HG02610 (cell line): Measurements from ENCODE around the gene EIF4G3.
"Not testable (repeated sequence)": the region's sequence is repeated elsewhere in the genome, so short reads cannot be mapped to it uniquely, and the experiment has no call there.

Experiments
- ATAC-seq: cut with Tn5 transposase; IDR thresholded peaks from one replicate; pipeline ENCODE4 v1.9.1; 2021; ENCODE audit warnings: mild to moderate bottlenecking, moderate library complexity; ENCODE audit not compliant: unreplicated experiment

EIF4G3 gene

DNA sequence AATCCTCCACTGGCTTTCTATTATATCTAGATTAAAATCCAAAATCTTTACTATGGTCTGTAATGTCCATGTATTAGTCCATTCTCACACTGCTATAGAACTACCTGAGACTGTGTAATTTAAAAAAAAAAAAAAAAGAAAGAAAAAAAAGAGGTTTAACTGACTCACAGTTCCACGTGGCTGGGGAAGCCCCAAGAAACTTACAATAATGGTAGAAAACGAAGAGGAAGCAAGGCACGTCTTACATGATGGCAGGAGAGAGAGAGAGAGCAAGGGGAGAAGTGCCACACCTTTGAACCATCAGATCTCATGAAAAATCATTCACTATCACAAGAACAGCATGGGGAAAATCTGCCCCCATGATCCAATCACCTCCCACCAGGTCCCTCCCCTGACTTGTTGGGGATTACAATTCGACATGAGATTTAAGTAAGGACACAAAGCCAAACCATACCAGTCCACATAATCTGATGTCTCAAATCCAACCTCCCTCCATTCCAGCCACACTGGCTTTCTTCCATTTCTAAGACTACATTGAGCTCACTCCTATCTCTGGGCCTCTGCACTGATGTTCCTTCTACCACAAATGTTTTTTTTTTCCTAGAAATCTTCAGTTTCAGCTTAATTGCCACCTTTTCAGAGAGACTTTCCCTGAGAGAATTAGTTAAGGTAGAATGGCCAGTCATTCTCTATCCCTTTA, 92.4 kb downstream of the EIF4G3 start:
- no peak for ATAC-seq

DNA sequence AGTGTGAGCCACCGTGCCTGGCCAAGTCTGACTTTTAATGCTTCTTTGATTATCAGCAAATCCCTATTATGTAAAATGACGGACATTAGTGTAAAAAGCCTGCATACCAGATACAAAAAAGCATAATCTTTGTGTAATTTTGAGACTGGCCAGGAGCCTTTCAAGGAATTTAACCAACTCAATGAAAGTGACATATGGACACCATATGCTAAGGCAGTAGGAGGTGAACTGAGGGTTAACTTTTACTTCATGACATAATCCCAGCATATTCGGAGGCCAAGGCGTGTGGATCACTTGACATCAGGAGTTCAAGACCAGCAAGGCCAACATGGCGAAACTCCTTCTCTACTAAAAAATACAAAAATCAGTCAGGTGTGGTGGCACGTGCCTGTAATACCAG, 94.6 kb downstream of the EIF4G3 start:
- no peak for ATAC-seq

DNA sequence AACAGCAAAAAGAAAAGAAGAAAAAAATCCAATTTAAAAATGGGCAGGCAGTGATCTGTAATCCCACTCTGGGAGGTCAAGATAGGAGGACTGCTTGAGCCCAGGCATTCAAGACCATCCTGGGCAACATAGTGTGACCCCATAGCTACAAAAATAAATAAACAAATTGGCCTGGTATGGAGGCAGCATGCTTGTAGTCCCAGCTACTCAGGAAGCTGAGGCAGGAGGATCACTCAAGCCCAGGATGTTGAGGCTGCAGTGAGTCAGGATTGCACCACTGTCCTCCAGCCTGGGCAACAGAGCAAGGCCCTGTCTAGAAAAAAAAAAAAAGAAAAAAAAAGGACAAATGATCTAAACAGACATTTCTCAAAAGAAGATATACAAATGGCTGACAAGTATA, 99.6 kb downstream of the EIF4G3 start:
- ATAC-seq = no peak

DNA sequence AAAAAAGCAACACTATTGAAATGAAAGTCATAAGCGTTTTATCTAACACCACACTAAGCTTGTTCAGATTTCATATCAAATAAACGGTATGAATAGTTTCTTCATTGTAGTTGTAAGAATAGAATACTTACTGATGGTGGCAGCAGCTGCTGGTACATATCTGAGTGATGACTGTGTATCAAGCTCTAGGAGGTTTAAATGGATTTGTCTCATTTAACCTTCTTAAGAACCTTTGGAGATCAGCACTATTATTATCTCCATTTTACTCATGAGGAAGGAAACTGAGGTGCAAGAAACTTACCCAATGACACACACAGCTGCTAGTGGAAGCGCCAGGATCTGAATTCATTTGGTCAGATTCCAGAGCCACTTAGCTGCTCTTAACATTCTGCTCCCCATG, 104.0 kb downstream of the EIF4G3 start:
- no peak for ATAC-seq

DNA sequence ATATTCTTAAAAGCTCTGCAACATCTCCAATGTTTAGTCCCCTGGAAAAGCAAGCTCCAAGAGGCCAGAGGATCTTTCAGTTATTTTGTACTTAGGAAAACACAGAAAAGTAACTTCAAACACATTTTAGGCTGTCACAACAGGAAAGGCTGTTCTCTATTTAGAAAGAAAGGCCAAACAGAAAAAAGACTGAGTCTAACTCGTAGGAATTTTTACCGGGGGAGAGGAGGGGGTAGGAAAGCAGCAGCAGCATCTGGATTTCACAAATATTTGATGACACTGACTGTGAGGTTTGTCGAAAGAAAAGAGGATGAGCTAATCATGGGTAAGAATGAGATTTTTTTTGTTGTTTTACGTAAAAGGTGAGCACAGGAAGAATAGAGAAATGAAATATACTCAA, 107.1 kb downstream of the EIF4G3 start:
- ATAC-seq = no peak

DNA sequence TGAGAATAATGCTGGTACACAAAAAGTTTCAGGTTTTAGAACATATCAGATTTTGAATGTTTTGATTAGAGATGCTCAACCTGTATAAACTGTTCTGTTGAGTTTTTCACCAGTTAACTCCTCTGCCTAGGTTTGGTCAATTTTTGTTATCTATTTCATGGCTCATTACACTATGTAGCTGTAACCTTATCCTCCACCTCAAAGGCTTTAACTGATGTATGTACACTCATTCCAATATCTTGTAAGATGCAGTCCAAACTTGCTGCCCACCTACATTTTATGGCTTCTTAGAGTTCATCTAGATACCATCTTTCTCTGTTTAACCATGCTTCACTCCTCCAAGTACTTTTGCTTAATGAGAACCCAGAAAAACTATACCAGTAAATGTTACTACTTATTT, 107.8 kb downstream of the EIF4G3 start:
- no peak for ATAC-seq

DNA sequence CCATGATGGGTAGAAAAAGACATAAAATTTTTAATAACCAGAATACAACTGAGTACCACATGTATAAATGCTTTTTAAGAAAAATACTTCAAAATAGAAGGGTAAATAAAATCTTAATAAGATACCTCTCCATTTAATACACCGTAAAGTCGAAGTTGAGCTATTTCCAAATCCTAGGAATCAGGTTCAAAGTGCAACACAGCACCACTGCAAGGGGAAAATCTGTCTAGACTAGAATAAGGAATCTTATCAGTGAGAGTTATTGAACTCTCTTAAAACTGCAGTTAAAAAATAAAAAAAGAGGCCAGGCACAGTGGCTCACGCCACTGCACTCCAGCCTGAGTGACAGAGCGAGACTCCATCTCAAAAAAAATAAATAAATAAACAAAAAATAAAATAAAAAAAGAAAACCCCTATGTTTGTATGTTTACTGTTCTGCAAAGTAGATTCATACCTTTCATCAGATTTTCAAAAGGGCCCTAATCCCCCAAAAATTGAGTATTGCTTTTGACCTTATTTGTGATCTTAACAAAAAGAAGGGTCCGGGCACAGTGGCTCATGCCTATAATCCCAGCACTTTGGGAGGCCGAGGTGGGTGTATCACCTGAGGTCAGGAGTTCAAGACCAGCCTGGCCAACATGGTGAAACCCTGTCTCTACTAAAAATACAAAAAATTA, 109.0 kb downstream of the EIF4G3 start:
- no peak for ATAC-seq

DNA sequence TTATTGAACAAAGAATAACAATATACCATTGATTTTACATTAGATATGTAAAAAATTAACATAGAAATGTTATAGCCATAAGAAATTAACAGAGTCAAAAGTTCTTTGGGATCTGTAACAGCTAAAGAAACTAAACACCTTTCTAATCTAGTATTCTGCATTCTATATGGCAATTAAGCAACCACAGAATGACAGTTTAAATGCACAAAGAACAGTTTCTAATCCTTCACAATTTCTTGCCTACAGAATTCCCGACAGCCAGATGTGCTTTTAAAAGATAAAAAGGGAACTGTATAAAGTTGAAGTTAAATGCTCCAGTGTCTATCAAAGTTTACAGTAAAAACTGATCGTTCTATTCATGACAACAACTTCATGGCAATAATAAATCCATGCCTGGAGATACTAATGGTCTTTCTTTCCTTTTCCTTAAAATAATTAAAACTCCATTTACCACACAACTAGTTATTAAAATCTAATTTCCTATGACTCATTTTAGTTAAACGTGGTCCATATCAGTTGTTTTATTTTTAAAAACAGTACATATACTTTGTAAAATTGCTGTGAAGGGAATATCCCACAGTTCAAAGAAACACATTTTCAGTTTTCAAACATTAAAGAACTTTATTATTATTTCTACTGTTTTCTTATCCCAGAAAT, 110.2 kb downstream of the EIF4G3 start:
- ATAC-seq = no peak

DNA sequence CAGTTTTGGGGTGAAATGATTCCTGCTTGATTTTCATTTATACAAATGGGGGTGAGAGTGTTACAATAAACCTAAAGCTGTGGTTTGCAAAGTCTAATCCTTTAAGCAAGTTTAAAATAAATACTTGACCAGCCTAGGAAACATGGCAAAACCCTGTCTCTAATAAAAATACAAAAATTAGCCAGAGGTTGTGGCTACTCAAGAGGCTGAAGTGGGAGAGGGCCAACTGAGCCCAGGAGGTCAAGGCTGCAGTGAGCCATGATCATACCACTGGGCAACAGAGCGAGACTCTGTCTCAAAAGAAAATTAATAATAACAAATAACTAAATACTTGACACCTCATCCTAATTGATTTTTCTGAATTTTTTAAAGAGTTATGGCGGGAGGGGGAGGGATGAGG, 110.8 kb downstream of the EIF4G3 start:
- ATAC-seq = no peak

DNA sequence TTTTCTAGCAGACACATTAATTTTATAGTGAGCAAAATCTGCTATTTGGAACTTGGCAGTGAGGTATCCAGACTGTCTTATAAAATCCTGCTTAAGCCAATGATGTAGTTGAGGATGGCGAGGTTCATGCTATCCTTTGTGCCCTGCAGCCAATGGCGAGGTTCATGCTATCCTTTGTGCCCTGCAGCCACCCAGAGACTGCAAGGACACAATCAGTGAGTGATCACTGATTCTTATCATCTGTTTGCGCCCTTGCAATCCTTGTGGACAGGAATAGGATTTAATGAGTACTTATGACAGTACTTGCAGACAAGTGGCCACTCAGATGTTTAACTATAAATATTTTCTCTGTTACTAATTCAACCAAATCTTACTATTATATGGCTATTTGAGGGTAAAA, 112.6 kb downstream of the EIF4G3 start:
- ATAC-seq = no peak

DNA sequence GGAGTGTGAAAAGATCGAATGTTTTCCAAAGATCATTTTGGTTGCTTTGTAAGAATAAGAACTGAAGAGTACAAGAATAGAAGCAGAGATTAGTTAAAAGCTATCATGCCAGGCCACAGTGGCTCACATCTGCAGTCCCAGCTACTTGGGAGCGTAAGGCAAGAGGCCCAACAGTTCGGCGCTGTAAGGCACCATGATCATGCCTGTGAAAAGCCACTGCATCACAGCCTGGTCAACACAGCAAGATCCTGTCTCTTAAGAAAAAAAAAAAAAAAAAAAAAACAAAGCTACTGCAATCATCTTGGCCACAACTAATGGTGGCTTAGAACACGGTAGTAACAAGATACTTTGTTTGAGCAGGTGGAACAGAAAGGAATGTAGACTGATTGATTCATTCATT, 116.2 kb downstream of the EIF4G3 start:
- ATAC-seq = no peak

DNA sequence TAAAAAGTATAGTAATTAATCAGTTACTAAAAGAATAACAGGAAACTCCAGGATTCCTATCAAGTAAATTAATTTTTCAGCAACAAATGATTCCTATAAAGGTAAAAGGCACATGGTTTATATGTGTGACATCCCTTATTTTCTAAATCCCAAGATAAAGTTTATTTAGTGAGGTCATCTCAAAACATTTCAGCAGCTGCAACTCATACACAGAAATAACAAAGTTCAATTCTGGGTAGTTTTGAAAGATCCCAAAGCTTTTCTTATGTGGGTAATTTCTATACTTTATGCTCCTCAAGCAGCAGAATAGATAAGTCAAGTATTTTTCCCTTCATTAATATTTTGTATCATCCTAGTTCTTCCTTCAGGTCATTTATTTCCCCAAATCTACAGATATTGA, 117.7 kb downstream of the EIF4G3 start:
- ATAC-seq = no peak

DNA sequence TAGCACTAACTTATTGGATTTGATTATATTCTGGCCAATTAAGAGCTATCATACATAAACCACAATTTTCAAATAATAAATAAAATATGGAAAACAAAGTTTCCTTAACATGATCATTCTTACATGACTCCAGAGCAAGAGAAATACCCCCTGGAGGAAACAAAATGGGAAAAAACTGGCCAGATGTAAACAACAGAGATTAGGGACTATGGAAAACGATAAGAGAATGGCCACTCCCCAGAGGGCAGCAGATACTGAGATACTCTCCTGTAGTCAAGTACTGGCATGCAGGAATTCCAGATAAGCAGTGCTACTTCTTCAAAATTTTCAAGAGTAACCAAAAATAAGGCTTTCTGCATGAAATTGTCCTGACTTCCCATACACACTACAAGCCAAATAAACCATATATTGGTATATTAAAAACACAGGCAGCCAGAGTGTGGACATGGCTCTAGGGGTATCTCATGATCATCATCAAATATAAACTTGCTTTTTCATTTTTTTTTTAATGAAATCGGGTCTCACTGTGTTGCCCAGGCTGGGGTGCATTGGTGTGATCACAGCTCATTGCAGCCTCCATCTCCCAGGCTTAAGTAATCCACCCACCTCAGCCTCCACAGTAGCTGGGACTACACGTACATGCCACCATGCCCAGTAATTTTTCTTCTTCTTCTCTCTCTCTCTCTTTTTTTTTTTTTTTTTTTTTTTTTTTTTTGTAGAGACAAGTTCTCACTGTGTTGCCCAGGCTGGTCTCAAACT, 118.5 kb downstream of the EIF4G3 start:
- ATAC-seq = no peak

DNA sequence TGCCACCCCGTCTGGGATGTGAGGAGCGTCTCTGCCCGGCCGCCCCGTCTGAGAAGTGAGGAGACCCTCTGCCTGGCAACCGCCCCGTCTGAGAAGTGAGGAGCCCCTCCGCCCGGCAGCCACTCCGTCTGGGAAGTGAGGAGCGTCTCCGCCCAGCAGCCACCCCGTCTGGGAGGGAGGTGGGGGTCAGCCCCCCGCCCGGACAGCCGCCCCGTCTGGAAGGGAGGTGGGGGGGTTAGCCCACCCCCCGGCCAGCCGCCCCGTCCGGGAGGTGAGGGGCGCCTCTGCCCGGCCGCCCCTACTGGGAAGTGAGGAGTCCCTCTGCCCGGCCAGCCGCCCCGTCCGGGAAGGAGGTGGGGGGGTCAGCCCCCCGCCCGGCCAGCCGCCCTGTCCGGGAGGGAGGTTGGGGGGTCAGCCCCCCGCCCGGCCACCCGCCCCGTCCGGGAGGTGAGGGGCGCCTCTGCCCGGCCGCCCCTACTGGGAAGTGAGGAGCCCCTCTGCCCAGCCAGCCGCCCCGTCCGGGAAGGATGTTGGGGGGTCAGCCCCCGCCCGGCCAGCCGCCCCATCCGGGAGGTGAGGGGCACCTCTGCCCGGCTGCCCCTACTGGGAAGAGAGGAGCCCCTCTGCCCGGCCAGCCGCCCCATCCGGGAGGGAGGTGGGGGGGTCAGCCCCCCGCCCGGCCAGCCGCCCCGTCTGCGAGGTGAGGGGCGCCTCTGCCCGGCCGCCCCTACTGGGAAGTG, 123.3 kb downstream of the EIF4G3 start:
- ATAC-seq = not testable (repeated sequence)

DNA sequence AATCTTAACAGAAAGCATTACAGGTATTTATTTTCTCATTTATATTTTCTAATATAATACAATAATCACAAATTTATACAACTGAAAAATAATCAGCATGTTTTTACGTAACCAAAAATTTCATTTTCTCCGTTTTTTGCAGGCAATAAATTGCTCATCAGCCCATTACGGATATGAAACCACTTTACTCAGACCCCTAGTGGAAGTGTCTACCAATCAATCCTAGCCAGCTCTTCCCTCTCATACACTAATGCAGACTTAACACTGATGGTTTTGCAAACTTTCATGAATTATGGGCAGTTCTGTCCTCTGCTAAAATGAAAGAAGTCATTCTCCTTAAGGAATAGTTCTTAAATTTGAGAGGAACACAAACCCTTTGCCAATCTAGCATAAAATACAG, 124.7 kb downstream of the EIF4G3 start:
- ATAC-seq = no peak

DNA sequence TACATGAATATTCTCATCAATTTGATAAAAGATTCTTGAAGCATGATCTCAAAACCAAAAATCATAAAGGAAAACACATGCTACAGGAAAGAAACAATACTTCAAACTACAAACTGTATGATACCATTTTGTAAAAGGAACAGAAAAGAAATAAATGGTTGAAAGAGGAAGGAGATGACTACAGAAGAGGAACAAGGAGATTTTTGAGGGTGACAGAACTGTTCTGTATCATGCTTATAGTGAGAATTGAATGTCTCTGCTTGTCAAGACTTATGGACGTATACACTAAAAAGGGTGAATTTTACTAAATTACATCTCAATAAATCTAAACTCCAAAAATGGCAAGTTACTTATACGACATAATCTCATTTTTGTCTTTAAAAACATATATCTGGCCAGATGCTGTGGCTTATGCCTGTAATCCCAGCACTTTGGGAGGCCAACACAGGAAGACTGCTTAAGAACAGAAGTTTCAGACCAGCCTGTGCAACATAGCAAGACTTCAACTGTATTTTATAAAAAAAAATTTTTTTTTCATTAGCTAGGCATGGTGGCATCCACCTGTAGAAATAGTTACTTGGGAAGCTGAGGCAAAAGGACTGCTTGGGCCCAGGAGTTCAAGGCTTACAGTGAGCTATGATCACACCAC, 125.4 kb downstream of the EIF4G3 start:
- no peak for ATAC-seq

DNA sequence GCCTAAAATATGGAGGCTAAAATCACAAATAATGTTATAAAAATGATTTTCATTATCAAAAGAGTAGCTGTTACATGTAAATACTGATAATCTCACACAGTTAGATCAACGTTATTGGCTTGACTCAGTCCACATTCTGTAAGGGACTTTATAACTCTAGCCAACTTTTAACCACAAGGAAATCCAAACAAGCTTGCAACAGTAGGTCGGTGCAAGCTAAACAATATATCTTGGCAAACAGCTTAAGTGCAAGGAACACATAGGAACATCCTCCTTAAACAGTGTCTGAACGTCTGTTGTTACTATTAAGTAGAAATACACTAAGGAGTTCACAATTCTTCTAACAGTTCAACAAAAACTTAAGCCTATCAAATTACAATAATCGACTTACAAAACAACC, 126.7 kb downstream of the EIF4G3 start:
- ATAC-seq = no peak

DNA sequence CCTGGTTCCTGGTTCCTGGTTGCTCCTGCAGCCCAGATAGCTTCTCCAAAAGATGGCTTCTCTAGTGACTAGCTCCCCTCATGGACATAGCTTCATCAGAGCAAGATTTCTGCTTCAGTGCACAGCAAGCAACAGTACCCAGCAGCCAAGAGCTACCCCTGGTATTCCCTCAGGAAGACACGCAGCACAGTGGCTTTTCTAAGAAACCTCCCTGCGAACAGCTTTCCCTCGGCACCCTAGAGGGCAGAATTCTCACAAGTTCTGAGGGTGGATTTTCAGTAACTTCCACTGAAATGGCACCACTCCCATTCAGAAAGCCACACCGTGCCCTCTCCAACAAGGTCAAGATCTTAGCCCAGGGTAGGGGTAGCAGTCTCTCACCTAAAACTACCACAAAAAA, 128.2 kb downstream of the EIF4G3 start:
- no peak for ATAC-seq

DNA sequence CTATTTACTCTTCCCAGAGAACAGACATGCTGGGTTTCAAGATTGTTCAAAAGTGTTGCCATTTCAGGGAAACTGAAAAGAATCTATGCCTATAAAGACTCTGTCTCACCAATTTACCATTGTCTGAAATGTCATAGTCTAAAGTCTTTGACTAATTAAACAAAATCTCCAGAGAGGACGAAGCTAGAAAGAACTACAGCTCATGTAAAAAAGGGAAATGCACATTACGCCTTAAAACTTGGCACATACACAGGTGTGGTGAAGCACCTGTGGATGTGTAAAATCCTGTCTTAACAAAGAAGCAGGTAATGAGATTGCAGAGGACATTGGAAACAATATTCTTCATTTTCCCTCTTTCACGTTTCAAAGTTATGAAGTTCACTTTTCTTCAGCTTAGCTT, 130.6 kb downstream of the EIF4G3 start:
- ATAC-seq = no peak

DNA sequence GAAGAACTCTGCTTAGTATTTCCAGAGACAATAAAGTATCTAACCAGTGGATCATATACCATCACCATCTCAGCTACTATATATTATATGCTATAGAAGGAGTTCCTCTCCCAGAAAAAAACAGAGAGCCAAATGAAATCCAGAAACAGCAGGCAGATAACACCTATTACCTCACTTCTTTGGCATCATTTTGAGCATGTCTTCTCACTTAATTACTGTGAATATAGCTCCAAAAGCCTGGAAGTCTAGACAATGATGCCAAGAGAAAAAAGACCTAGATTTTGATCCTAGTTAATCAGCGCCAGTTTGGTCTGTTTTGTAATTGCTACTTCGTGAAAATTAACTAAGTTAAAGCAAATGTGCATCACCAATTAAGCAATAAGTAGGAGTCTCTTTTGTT, 131.3 kb downstream of the EIF4G3 start:
- ATAC-seq = no peak
